ENCODE measurements around the gene NEIL1. TPM values are rescaled to one million over a fixed set of nuclear protein-coding genes. Genes with fewer than 3 reads are reported as not detected.

The NEIL1 gene
- total and polyA plus RNA-seq, 2 of the 8 experiments (the other 6 are each of a cell fraction or from before 2014, with no cell fraction given): 10.4 to 10.9 TPM

- TF ChIP-seq CHD7 (IDR thresholded peaks at IDR 0.05; ENCODE audit: insufficient replicate concordance, low read length) (no peak), CBX5 (IDR thresholded peaks at IDR 0.05; ENCODE audit: low read depth, low read length) (no peak), HDAC6 (IDR thresholded peaks at IDR 0.05; ENCODE audit: low read depth, low read length) (no peak), PHF8 (conservative IDR thresholded peaks at IDR 0.05; ENCODE audit: low read depth, low read length) (no peak), SP1 (IDR thresholded peaks at IDR 0.05; ENCODE audit: low read depth, low read length) (no peak), GTF2F1 (IDR thresholded peaks at IDR 0.05; ENCODE audit: borderline replicate concordance, low read depth, low read length) (no peak), CEBPB (IDR thresholded peaks at IDR 0.05; ENCODE audit: low read depth, low read length) (no peak), KDM4A (IDR thresholded peaks at IDR 0.05; ENCODE audit: low read depth, low read length, severe bottlenecking) (no peak), BCL11A (IDR thresholded peaks at IDR 0.05; ENCODE audit: low read depth in 2 of 2, low read length in 2 of 2) (no peak), CBX8 (IDR thresholded peaks at IDR 0.05; ENCODE audit: borderline replicate concordance, low read depth, low read length) (no peak), JUND (IDR thresholded peaks at IDR 0.05; ENCODE audit: low read length) (no peak)
Measured at GRCh38 chr15:75359537-75360250, 12.9 kb downstream of the NEIL1 start (continued).
